ENCODE measurements around the gene ABL2. TPM values are rescaled to one million over a fixed set of nuclear protein-coding genes. Genes with fewer than 3 reads are reported as not detected.
"Not testable (repeated sequence)": the region's sequence is repeated elsewhere in the genome, so short reads cannot be mapped to it uniquely, and the experiment has no call there.

The ABL2 gene
- total and polyA plus RNA-seq, 8 donors, result 10.5 to 33.4 (median 11.6) TPM

DNA sequence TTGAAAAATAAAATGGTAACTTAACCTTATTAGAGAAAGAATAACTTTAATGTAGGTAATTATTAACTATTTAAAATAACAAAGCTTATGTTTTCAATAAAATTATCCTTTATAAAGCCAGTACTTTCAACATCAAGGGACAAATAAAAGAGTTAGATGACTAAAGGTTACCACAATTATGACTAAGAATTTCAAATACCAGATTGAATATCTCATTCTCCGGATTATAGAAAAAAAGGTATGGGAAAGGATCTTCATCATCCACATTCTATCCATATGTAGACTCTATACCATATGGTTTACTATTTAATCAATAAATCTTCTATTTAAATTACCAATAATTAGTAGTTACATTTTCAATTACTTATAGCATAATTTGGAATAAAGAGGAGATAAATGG lies 84.9 kb downstream of the ABL2 start:
- peaks cover 0 to 4% of the 10 kb centered on the region in 2 donors for H3K36me3 ChIP-seq

DNA sequence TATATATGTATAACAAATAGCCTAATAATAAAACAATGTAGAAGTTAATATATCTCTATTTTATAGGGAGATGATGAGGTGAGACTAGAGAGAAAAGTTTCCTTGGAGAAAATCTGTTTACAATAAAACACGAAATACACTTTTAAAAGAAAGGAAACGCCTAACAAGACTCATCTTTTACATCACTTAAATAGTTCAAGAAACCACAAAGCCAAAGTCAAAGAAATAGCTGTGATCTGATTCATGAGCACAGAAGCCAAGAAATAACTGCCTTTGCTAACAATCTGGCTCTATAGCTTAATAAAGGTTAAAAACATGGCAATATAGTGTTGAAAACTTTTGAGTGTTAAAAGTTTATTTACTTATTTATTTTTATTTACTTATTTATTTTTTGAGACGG lies 86.2 kb downstream of the ABL2 start:
- peak; percentile 59 for ATAC-seq
- H3K27me3 ChIP-seq, result no peaks in the 10 kb centered on the region
- H3K9me3 ChIP-seq, result no peaks in the 10 kb centered on the region
- TF ChIP-seq, protein P1, sequence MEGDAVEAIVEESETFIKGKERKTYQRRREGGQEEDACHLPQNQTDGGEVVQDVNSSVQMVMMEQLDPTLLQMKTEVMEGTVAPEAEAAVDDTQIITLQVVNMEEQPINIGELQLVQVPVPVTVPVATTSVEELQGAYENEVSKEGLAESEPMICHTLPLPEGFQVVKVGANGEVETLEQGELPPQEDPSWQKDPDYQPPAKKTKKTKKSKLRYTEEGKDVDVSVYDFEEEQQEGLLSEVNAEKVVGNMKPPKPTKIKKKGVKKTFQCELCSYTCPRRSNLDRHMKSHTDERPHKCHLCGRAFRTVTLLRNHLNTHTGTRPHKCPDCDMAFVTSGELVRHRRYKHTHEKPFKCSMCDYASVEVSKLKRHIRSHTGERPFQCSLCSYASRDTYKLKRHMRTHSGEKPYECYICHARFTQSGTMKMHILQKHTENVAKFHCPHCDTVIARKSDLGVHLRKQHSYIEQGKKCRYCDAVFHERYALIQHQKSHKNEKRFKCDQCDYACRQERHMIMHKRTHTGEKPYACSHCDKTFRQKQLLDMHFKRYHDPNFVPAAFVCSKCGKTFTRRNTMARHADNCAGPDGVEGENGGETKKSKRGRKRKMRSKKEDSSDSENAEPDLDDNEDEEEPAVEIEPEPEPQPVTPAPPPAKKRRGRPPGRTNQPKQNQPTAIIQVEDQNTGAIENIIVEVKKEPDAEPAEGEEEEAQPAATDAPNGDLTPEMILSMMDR (IDR thresholded peaks at IDR 0.05), result no peak
- intact Hi-C loops (cut with DNase I), result no loop called here
- peak overlapping the region; percentile 82 to 87 for H3K27ac ChIP-seq
- no peak for DNase-seq
- peaks cover 6 to 32% of the 10 kb centered on the region in 2 donors for H3K4me1 ChIP-seq
- peak overlapping the region in 1 of 2 donors; percentile 41 for H3K4me3 ChIP-seq
- H3K36me3 ChIP-seq, result peaks cover 0 to 3% of the 10 kb centered on the region in 2 donors

More for the DNA sequence above, 84.9 kb downstream of the ABL2 start:
- H3K9me3 ChIP-seq, result no peaks in the 10 kb centered on the region
- no peak overlapping the region for H3K4me3 ChIP-seq
- TF ChIP-seq, protein P1 (IDR thresholded peaks at IDR 0.05), result no peak
- no peak for DNase-seq
- H3K4me1 ChIP-seq, result peaks cover 6 to 30% of the 10 kb centered on the region in 2 donors
- intact Hi-C loops (cut with DNase I), result no loop called here
- no peak for ATAC-seq
- H3K27me3 ChIP-seq, result no peaks in the 10 kb centered on the region
- H3K27ac ChIP-seq, result no peak overlapping the region

DNA sequence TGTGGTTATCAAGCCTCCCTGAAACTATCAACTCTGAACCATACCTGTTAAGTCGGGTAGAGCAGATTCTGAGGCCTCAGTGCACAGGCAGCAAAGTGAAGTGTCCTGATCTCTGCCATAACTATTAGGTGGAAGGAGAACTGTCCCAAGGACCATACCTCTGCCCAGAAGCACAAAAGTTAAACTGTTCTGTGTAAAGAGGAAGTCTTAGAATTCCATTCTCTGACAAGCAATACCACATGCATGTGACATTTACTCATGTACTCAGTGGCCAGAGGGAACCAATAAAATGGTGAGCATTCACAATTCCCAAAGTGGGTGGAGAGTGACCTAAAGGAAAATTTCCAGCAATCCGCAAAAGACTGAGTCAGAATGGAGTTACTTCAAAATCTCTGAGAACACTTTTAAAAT lies 86.6 kb downstream of the ABL2 start:
- Histone ChIP-seq H3K4me1 (peaks cover 6 to 32% of the 10 kb centered on the region in 2 donors), H3K27ac (peak overlapping the region; percentile 82 to 87), H3K36me3 (no peaks in the 10 kb centered on the region), H3K4me3 (peak overlapping the region; percentile 8 to 41), H3K27me3 (no peaks in the 10 kb centered on the region), H3K9me3 (no peaks in the 10 kb centered on the region)
- TF ChIP-seq, protein P1 (IDR thresholded peaks at IDR 0.05), result no peak
- DNase-seq (no peak), ATAC-seq (peak; percentile 88)
- intact Hi-C loops (cut with DNase I), result no loop called here

DNA sequence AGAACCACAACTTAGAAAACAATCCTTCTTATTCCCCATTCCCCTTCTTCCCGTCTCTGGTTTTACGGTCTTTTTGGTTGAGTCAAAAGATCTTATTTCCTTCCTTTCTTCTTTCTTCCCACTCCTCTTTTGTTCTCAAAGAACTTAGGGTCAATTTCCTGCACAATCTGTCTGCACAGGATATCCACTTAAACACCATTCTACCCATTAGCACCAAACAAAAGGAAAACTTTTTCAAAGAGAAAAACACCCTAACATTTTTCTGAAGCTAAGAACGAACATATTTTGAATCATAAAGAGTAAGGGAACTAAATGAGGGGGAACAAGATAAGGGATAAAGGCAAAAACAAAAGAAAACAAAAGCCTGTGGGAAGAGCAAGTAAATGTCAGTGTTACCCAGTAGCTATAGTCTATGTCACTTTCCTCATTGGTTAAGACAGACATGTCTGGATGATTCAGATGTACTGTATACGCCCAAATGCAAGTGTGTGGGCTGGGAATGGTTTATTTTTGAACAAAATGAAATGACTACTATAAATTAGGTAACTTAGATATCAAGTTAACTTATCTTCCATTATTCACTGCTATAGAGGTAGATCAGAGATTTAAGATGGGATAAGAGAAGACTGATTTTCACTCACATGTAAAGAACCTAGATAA lies 87.8 kb downstream of the ABL2 start:
- ATAC-seq, result peak; percentile 65
- Histone ChIP-seq H3K36me3 (no peaks in the 10 kb centered on the region), H3K9me3 (no peaks in the 10 kb centered on the region), H3K4me1 (peaks cover 11 to 40% of the 10 kb centered on the region in 2 donors), H3K27ac (peak overlapping the region; percentile 82 to 87), H3K27me3 (no peaks in the 10 kb centered on the region), H3K4me3 (peak overlapping the region; percentile 8 to 41)
- TF ChIP-seq, protein P1 (IDR thresholded peaks at IDR 0.05), result no peak
- no peak for DNase-seq
- intact Hi-C loops (cut with DNase I), result no loop called here

DNA sequence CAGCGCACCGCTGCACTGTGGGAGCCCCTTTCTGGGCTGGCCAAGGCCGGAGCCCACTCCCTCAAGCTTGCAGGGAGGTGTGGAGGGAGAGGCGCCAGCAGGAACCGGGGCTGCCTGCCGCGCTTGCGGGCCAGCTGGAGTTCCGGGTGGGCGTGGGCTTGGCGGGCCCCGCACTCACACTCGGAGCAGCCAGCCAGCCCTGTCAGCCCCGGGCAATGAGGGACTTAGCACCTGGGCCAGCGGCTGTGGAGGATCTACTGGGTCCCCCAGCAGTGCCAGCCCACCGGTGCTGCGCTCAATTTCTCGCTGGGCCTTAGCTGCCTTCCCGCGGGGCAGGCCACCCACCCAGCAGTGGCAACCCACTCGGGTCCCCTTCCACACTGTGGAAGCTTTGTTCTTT lies 90.7 kb downstream of the ABL2 start:
- peaks cover 11 to 39% of the 10 kb centered on the region in 2 donors for H3K4me1 ChIP-seq
- ATAC-seq; DNase-seq; H3K27me3 ChIP-seq; H3K27ac ChIP-seq; H3K36me3 ChIP-seq; H3K4me3 ChIP-seq; H3K9me3 ChIP-seq; intact Hi-C loops (cut with DNase I): not testable (repeated sequence)

All from left lung (tissue), 10 donors.